Measurements from ENCODE around the gene HLTF. TPM values are rescaled to one million over a fixed set of nuclear protein-coding genes. Genes with fewer than 3 reads are reported as not detected.

The HLTF gene
- total RNA-seq, 1 experiment from 2014 or later: 73.4 TPM

- H3K9me3 ChIP-seq (ENCODE audit: control insufficient read depth in 1 of 2, insufficient read depth in 1 of 2, low read depth in 1 of 2, low read length in 2 of 2): peaks cover 0 to 6% of the 10 kb centered on the region in 2 experiments; a peak in 1 of 4 replicates
- H3K4me1 ChIP-seq (ENCODE audit: control insufficient read depth in 1 of 2, insufficient read depth in 2 of 2, low read length in 2 of 2): no peaks in the 10 kb centered on the region
- TF ChIP-seq ZFX (IDR thresholded peaks at IDR 0.05) (no peak), EGR1 (IDR thresholded peaks at IDR 0.05; ENCODE audit: low read depth) (no peak), REST (IDR thresholded peaks at IDR 0.05; ENCODE audit: low read depth) (no peak), SIN3A (IDR thresholded peaks at IDR 0.05; ENCODE audit: low read depth) (no peak)
- H3K4me3 ChIP-seq (replicated peaks in 1 of 2; ENCODE audit: low read depth in 1 of 2, low read length in 2 of 2): no peak overlapping the region
- H3K27ac ChIP-seq (ENCODE audit: low read depth, low read length): no peak overlapping the region
- intact Hi-C loops (cut with micrococcal nuclease): no loop called here
- H3K4me2 ChIP-seq (ENCODE audit: low read length): no peak overlapping the region
- H3K27me3 ChIP-seq (ENCODE audit: insufficient read depth, low read length): no peaks in the 10 kb centered on the region
- POLR2A ChIA-PET: no interaction called here
- H2AFZ ChIP-seq (ENCODE audit: low read depth, low read length, poor library complexity, severe bottlenecking): no peak overlapping the region
- no peaks in the 10 kb centered on the region for H4K20me1 ChIP-seq (ENCODE audit: insufficient read depth)
- DNase-seq (ENCODE audit: low read depth, low spot score) (no peak), ATAC-seq (no peak)
- CTCF ChIA-PET: no interaction called here
- H3K9ac ChIP-seq (ENCODE audit: low read length): no peak overlapping the region
- peaks cover 9 to 30% of the 10 kb centered on the region in 2 experiments for H3K36me3 ChIP-seq (ENCODE audit: control insufficient read depth in 1 of 2, insufficient read depth in 2 of 2, low read length in 2 of 2)
- H3K79me2 ChIP-seq (ENCODE audit: insufficient read depth, low read length): no peaks in the 10 kb centered on the region
- RAD21 ChIA-PET (ENCODE audit: low non-redundant PET in 1 of 2, low total read pairs in 2 of 2, uncharacterized antibody in 2 of 2, unreplicated experiment in 2 of 2): no interaction called here
- no TSS peak for BruUV-seq (replicated peaks)
- no peaks in the 10 kb centered on the region for H3K9me2 ChIP-seq (ENCODE audit: insufficient read depth)
Observed at GRCh38 chr3:149026718-149027117, 59.6 kb downstream of the HLTF start.

- Histone ChIP-seq H4K20me1 (ENCODE audit: insufficient read depth) (no peaks in the 10 kb centered on the region), H3K27ac (ENCODE audit: low read depth, low read length) (no peak overlapping the region), H3K36me3 (ENCODE audit: control insufficient read depth in 1 of 2, insufficient read depth in 2 of 2, low read length in 2 of 2) (peaks cover 4 to 30% of the 10 kb centered on the region in 2 experiments; a peak in 3 of 4 replicates), H3K4me2 (ENCODE audit: low read length) (no peak overlapping the region), H3K9me3 (ENCODE audit: control insufficient read depth in 1 of 2, insufficient read depth in 1 of 2, low read depth in 1 of 2, low read length in 2 of 2) (peaks cover 0 to 6% of the 10 kb centered on the region in 2 experiments; a peak in 1 of 4 replicates), H3K27me3 (ENCODE audit: insufficient read depth, low read length) (no peaks in the 10 kb centered on the region), H3K79me2 (ENCODE audit: insufficient read depth, low read length) (no peaks in the 10 kb centered on the region), H3K9ac (ENCODE audit: low read length) (no peak overlapping the region), H3K4me1 (ENCODE audit: control insufficient read depth in 1 of 2, insufficient read depth in 2 of 2, low read length in 2 of 2) (no peaks in the 10 kb centered on the region), H2AFZ (ENCODE audit: low read depth, low read length, poor library complexity, severe bottlenecking) (no peak overlapping the region), H3K9me2 (ENCODE audit: insufficient read depth) (no peaks in the 10 kb centered on the region), H3K4me3 (replicated peaks in 1 of 2; ENCODE audit: low read depth in 1 of 2, low read length in 2 of 2) (no peak overlapping the region)
- intact Hi-C loops (cut with micrococcal nuclease): no loop called here
- BruUV-seq (replicated peaks): no TSS peak
- no peak for TF ChIP-seq RAD21 (IDR thresholded peaks at IDR 0.05; ENCODE audit: low read depth)
- TF ChIP-seq, protein P1, sequence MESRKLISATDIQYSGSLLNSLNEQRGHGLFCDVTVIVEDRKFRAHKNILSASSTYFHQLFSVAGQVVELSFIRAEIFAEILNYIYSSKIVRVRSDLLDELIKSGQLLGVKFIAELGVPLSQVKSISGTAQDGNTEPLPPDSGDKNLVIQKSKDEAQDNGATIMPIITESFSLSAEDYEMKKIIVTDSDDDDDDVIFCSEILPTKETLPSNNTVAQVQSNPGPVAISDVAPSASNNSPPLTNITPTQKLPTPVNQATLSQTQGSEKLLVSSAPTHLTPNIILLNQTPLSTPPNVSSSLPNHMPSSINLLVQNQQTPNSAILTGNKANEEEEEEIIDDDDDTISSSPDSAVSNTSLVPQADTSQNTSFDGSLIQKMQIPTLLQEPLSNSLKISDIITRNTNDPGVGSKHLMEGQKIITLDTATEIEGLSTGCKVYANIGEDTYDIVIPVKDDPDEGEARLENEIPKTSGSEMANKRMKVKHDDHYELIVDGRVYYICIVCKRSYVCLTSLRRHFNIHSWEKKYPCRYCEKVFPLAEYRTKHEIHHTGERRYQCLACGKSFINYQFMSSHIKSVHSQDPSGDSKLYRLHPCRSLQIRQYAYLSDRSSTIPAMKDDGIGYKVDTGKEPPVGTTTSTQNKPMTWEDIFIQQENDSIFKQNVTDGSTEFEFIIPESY (IDR thresholded peaks at IDR 0.05; ENCODE audit: extremely low read depth, insufficient replicate concordance, low read length): no peak
- ChIA-PET CTCF (no interaction called here), POLR2A (no interaction called here), RAD21 (ENCODE audit: low non-redundant PET in 1 of 2, low total read pairs in 2 of 2, uncharacterized antibody in 2 of 2, unreplicated experiment in 2 of 2) (no interaction called here)
- ATAC-seq: no peak
- DNase-seq (ENCODE audit: low read depth, low spot score): no peak
Observed at GRCh38 chr3:149023951-149024350, 62.4 kb downstream of the HLTF start.

Data from HCT116 (cell line).